Ovary (tissue), 3 donors: Measurements from ENCODE around the gene KIF1A.

Experiments
- EP300 ChIP-seq: sonication (generic); formaldehyde crosslinking; IDR thresholded peaks from one replicate; pipeline ENCODE4 v1.6.1; 2017; ENCODE audit warnings: antibody characterized with exemption
- POLR2A ChIP-seq: fragments of 450-650 bp; IDR thresholded peaks from one replicate; pipeline ENCODE4 v1.6.1; 2017; ENCODE audit warnings: antibody characterized with exemption, mild to moderate bottlenecking, moderate library complexity
- TF ChIP-seq, protein P1 (sequence below), 3 donors: fragments of 450-650 bp in 2 of 3; fragments of 200-600 bp in 1 of 3; IDR thresholded peaks; one replicate each; pipeline versions ENCODE4 v1.5.1 to v1.8.0; 2016 to 2022; ENCODE audit warnings: antibody characterized with exemption in 3 of 3, mild to moderate bottlenecking in 1 of 3
- donor health status: DM: no; HTN: no; CAD: no.

GRCh38 chr2:240714747-240715725 lies 105.0 kb downstream of the KIF1A start:
- TF ChIP-seq, protein P1, sequence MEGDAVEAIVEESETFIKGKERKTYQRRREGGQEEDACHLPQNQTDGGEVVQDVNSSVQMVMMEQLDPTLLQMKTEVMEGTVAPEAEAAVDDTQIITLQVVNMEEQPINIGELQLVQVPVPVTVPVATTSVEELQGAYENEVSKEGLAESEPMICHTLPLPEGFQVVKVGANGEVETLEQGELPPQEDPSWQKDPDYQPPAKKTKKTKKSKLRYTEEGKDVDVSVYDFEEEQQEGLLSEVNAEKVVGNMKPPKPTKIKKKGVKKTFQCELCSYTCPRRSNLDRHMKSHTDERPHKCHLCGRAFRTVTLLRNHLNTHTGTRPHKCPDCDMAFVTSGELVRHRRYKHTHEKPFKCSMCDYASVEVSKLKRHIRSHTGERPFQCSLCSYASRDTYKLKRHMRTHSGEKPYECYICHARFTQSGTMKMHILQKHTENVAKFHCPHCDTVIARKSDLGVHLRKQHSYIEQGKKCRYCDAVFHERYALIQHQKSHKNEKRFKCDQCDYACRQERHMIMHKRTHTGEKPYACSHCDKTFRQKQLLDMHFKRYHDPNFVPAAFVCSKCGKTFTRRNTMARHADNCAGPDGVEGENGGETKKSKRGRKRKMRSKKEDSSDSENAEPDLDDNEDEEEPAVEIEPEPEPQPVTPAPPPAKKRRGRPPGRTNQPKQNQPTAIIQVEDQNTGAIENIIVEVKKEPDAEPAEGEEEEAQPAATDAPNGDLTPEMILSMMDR (IDR thresholded peaks at IDR 0.05), result no peak
- no peak for TF ChIP-seq POLR2A
- TF ChIP-seq EP300, result no peak
